Muscle of back (tissue), 11 donors: ENCODE measurements around the gene NHP2. TPM values are rescaled to one million over a fixed set of nuclear protein-coding genes. Genes with fewer than 3 reads are reported as not detected.
A peak's percentile ranks its signal among the peaks of the same experiment; 100 is the strongest.

Experiments used
- DNase-seq, 3 donors: peaks; one replicate each; pipeline versions ENCODE4 v3.0.0 to v3.0.0-alpha.2; 2013
- polyA plus RNA-seq, 10 donors: library from polyadenylated mRNA; unstranded; fragments of 120-200 nt; gene quantifications; one replicate each; pipeline ENCODE4 v1.2.1, GENCODE V29; 2013; ENCODE audit not compliant: insufficient read length in 10 of 10

The NHP2 gene
- polyA plus RNA-seq, 10 donors: 74.4 to 124 (median 92.2) TPM

DNA sequence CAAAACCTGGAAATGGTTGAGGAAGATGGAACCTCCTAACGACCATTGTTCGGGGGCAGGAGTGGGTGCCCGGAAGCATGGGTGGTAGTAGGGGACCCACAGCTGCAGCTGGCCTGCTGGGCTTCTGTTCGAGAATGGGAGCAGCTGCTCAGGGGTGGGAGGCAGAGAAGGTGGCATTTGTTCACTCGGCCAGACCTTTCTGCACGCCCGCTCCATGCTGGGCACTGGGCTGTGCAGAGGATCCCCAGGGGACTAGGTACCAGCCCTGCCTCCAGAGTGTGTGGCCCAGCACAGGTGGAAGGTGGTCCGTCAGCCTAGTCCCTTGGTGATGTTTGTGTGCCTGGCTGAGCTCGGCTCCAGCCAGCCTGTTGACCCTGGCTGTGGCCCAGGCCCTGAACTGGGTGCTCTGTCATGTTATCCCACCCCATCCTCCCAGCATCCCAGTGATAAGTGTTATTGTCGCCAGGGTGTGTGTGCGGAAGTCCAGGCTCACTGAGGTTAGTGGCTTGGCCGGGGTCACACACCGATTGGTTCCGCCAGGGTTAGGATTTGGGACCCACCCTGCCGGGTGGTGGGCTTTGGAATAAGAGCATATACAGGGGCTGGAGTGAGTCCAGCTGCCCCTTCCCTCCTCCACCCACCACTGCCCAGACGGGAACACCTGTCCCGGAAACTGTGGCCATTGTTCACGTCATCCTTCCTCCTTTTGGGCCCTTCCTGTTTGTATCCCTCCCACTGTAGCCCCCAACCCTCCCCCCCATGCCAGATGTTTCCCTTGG is 35.6 kb downstream of the NHP2 start:
- peak in 1 of 3 donors; percentile 45 for DNase-seq

DNA sequence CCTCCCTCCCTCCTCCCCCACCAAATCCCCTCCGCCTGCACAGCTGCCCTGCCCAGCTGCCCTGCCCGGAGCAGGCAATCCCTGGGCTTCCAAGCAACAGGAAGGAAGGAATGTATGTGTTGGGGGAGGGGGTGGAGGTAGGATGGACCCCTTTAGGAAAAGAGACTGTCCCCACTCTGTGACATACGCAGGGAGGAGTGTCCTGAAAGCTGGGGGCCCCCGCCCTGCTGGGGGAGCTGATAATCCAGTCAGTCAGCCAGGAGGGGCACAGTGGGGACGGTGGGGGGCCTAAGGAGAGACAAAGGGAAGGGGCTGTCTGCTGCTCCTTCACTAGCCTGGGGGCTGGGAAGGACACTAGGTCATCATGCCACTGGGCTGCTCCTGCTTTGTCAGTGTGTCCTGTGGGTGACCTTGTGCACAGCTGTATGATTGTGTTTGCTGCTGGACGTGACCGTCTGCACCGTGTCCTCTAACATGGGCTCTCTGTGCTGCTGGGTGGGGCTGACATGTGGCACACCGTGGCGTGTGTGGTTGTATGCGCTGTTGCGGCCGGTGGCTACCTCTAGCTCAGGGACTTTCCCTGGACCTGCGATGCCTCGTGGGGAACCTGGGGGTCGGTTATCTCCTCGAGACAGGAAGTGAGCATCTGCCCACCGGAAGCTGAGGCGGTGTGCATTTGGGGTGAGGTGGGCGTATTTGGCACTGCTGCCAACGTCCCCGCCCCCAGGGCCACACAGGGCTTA is 37.4 kb downstream of the NHP2 start:
- peak in 1 of 3 donors; percentile 71 for DNase-seq

- peak in 1 of 3 donors; percentile 43 for DNase-seq
Observed at GRCh38 chr5:178115814-178116142, 37.9 kb downstream of the NHP2 start.

GRCh38 chr5:178115136-178115813 is 38.4 kb downstream of the NHP2 start:
- peak in 1 of 3 donors; percentile 64 for DNase-seq

GRCh38 chr5:178114325-178115135 is 39.2 kb downstream of the NHP2 start:
- peak in 1 of 3 donors; percentile 48 for DNase-seq

DNA sequence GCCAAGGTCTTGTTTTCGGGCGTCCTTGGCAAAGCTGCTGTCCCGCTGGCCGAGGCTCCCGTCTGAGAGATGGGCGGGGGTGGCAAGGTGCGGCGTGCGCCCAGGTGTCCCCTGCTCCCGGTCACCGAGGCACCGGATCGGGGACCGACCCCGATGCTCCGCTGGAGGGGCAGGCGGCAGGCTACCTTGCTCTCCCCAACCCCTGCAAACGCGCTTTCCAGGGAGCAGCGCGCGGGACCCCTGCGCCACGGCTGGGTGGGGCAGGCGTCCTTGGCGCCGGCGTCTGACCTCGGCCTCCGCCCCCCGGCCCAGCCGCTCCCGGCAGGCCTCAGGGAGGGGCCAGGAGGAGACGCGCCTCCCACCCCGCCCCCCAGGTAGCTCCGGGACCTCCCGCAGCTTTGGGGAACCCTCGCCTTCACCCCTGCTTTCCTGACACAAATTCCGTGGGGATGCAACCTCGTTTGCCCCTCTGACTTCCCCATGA is 39.8 kb downstream of the NHP2 start:
- DNase-seq: peak in 1 of 3 donors; percentile 39

DNA sequence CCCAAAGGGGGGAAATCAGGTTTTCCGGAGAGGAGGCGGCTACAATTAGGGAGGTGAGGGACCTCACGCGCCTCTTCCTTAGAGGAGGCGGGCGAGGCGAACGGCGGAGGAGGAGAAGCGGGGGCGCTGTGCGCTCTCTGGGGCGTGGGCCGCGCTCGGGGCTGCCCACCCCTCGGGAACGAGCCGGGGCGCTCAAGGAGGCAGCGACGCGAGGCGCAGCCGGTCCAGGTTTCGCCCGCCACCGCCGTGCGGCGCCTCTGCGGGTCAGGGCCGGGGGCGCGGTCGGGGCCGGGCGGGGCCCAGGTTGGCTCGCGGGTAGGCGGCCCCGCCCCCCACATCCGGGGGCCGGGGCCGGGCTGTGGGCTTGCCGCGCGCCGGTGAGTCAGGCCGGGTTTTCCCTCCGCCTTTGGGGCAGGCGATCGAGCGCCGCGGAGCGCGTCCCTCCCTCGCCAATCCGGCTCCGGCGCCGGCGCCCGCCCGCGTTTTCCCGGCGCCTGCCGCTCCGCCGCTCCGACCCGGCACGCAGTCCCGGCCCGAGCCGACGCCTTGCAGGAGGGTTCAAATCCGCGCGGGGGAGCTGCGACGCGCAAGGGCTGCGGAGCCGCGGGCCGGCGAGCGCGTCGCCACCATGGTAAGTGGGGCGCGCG is 40.4 kb downstream of the NHP2 start, which contains the start of gene N4BP3:
Gene N4BP3 (plus strand): TSS at position 392 of the 647 bp plus-strand sequence. CDS start 6,052 bp downstream, outside the sequence.
- DNase-seq: peak in 1 of 3 donors; percentile 73

DNA sequence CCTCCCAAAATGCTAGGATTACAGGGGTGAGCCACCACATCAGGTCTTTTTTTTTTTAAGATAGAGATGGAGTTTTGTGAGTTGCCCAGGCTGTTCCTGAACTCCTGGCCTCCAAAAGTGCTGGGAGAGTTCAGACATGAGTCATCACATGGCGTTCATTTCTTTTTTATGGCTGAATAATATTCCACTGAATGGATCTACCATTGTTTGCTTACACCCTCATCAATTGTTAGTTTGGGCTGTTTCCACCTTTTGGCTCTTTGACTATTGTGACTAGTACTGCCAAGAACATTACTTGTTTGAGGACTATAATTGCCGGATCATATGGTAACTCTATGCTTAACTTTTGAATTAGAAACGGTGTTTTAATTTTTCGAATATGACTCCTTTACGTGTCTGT is 41.1 kb downstream of the NHP2 start:
- DNase-seq: no peak

DNA sequence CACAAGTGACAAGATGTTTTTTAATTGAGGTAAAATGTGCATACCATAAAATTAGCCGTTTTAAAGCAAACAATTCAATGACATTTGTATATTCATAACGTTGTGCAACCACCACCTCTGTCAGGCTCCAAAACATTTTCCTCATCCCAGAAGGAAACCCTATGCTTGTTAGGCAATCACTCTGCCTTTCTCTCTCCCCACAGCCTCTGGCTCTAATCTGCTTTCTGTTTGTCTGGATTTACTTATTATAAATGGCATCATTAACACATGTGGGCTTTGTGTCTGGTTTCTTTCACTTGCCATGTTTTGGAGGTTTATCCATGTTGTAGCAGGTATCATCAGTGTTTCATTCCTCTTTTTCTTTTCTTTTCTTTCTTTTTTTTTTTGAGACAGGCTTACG is 41.8 kb downstream of the NHP2 start:
- no peak for DNase-seq

DNA sequence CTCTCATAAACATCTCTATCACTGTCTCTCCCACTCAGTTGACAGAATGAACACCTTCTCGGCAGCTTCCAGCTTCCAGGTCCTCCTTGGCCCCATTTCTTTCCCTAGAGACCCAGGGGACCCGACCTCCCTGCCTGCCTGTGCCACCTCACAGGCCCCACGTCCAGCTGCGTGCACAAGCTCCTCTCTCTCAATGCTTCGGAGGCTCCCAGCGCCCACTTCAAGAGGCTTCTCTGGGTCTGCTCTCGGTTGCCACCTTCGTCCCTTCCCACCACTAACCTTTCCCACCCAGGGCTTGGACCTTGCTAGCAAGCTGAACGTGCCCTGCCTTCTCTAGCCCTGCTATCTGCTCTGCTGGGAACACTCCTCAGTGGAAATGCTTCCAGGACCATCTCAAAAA is 43.2 kb downstream of the NHP2 start:
- DNase-seq: no peak

GRCh38 chr5:178108966-178109365 is 44.7 kb downstream of the NHP2 start:
- no peak for DNase-seq

DNA sequence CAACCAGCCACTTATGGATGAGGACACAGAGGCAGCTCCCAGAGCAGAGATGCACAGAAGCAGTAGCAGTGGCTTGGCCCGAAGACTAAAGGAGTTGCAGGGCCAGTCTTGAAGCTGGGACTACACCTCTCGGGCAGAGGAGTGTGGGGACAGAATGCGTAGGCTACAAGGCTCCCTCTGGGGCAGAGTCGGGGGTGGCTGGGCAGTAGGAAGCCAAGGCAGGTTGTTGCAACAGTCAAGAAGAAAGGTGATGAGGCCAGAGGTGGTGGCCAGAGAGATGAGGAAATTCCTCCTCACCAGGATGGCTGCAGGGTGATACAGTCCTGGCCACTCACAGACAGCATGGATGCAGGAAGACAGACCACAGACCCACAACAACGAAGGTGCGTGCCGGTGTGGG is 45.2 kb downstream of the NHP2 start:
- no peak for DNase-seq

DNA sequence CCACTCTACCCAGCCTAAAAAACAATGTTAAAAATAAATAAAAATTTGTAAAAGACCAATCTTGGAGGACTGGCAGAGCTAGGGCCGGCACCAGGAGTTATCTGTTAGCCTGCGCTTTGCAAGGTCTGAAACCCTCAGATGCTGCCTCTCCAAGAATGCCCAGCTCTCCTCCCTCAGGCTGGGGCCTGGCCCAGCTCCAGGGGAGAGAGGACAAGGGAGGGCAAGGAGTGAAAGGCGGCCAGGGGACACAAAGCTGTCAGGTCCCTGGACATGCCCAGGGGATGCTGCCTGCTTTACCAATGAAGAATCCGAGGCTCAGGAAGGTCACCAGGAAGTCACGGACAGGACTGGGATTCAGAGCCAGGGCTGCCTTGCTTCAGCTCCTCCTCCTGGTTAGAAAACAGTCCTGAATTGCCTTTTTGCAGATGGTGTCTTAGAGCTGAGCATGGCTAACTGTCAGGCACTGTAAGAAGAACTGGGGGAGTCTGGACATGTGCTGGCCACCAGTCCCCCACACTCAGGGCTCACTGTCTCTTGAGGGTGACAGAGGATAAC is 45.9 kb downstream of the NHP2 start:
- DNase-seq: no peak

DNA sequence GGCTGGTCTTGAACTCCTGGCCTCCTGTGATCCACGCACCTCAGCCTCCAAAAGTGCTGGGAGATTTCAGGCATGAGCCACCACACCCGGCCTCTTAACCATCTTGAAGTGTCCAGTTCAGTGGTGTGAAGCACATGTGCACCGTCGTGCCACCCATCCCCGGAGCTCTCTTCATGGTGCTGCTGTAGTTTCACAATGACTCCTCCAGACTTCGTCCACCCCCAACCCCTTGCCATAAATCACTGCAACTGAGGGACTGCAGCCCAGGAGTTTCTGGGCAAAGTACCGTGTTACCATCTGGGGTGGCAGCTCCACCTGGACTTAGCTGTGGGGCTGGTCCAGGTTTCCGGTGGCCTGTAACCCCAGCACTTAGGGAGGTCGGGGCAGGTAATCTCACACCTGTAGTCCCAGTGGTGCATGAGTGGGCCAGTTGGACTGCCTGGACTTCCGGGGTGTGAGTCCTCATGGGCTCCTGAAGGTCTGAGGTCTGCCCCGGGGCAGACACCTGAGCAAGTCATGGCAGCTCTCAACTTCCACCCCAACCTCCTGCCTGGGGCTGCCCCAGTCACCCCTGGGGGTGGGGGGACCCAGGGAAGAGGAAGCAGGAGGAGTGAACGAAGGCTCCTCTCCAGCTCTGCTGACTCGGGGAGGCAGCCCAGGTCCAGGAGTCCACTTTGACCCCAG is 47.0 kb downstream of the NHP2 start:
- DNase-seq: no peak

DNA sequence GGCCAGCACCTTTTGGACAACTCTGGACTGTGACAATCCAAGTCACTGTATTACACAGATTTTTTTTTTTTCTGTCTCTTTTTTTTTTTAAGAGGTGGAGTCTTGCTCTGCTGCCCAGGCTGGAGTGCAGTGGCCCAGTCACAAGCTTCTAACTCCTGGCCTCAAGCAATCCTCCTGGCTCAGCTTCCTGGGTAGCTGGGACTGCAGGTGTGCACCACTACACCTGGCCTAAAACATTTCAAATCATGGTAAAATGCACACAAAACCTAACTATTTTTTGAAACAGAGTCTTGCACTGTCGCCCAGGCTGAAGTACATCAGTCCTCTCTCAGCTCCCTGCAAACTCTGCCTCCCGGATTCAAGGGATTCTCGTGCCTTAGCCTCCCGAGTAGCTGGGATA is 47.6 kb downstream of the NHP2 start:
- no peak for DNase-seq

DNA sequence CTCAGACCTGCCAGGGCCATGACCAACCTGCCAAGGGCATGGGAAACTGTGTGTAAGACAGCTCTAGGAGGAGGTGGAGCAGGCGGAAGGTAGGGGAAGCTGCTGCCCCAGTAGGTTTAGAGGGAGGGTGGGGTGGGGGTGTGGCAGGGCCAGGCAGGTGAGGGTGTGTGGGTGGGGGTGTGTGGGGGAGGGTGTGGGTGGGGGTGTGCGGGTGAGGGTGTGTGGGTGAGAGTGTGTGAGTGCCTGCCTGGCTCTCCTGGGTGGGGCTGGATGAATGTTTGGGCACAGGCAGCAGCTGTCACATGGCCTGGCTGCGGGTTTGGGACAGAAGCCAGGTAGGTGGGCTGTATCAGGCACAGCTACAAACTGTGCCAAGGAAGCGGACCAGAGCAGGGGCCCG is 49.2 kb downstream of the NHP2 start:
- no peak for DNase-seq

GRCh38 chr5:178103612-178104011 is 50.1 kb downstream of the NHP2 start:
- no peak for DNase-seq
